GM23338 (cell line): ENCODE data around the gene RBM45.

Experiments used
- CREB1 ChIP-seq: fragments of 250-450 bp; sonication (Bioruptor Pico); IDR thresholded peaks from 2 replicates; pipeline ENCODE4 v1.5.0; 2020; ENCODE audit warnings: low read depth, mild to moderate bottlenecking, moderate library complexity
- CTCF ChIP-seq, 2 experiments: fragments of 200-600 bp in 1 of 2; sonication (generic) in 1 of 2; conservative IDR thresholded peaks; 2 replicates each; pipeline versions ENCODE4 v1.5.1 to v1.6.1; 2016 to 2017; ENCODE audit warnings: antibody characterized with exemption in 2 of 2, low read depth in 2 of 2, mild to moderate bottlenecking in 2 of 2, moderate library complexity in 1 of 2
- EZH2 ChIP-seq: fragments of 200-600 bp; sonication (generic); IDR thresholded peaks from one replicate; pipeline ENCODE4 v1.8.0; 2017; ENCODE audit warnings: antibody characterized with exemption, mild to moderate bottlenecking, low read depth; ENCODE audit not compliant: unreplicated experiment
- EZH2phosphoT487 ChIP-seq: fragments of 200-600 bp; sonication (generic); IDR thresholded peaks from one replicate; pipeline ENCODE4 v1.8.1; 2018; ENCODE audit warnings: antibody characterized with exemption; ENCODE audit not compliant: unreplicated experiment
- POLR2AphosphoS5 ChIP-seq: IDR thresholded peaks from 2 replicates; pipeline ENCODE4 v1.6.1; 2016; ENCODE audit warnings: antibody characterized with exemption, low read depth
- ZNF331 ChIP-seq: fragments of 250-450 bp; sonication (Bioruptor Pico); IDR thresholded peaks from 2 replicates; pipeline ENCODE4 v1.5.0; 2020; ENCODE audit warnings: low read depth, mild to moderate bottlenecking, moderate library complexity
- ZNF462 ChIP-seq: fragments of 250-450 bp; sonication (Bioruptor Pico); IDR thresholded peaks from 2 replicates; pipeline ENCODE4 v1.5.0; 2020; ENCODE audit warnings: mild to moderate bottlenecking, moderate library complexity
- TF ChIP-seq, protein P1 (sequence below): IDR thresholded peaks from one replicate; pipeline ENCODE4 v1.6.1; 2018; ENCODE audit warnings: antibody characterized with exemption; ENCODE audit not compliant: unreplicated experiment

- no peak for TF ChIP-seq EZH2
- TF ChIP-seq POLR2AphosphoS5, result no peak
- TF ChIP-seq EZH2phosphoT487, result no peak
- no peak for TF ChIP-seq CTCF (conservative IDR thresholded peaks at IDR 0.05; ENCODE audit: low read depth in 2 of 2)
- TF ChIP-seq, protein P1, sequence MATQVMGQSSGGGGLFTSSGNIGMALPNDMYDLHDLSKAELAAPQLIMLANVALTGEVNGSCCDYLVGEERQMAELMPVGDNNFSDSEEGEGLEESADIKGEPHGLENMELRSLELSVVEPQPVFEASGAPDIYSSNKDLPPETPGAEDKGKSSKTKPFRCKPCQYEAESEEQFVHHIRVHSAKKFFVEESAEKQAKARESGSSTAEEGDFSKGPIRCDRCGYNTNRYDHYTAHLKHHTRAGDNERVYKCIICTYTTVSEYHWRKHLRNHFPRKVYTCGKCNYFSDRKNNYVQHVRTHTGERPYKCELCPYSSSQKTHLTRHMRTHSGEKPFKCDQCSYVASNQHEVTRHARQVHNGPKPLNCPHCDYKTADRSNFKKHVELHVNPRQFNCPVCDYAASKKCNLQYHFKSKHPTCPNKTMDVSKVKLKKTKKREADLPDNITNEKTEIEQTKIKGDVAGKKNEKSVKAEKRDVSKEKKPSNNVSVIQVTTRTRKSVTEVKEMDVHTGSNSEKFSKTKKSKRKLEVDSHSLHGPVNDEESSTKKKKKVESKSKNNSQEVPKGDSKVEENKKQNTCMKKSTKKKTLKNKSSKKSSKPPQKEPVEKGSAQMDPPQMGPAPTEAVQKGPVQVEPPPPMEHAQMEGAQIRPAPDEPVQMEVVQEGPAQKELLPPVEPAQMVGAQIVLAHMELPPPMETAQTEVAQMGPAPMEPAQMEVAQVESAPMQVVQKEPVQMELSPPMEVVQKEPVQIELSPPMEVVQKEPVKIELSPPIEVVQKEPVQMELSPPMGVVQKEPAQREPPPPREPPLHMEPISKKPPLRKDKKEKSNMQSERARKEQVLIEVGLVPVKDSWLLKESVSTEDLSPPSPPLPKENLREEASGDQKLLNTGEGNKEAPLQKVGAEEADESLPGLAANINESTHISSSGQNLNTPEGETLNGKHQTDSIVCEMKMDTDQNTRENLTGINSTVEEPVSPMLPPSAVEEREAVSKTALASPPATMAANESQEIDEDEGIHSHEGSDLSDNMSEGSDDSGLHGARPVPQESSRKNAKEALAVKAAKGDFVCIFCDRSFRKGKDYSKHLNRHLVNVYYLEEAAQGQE, result no peak
- no peak for TF ChIP-seq CREB1 (CRISPR knock-in tag)
- TF ChIP-seq ZNF331 (CRISPR knock-in tag), result no peak
- no peak for TF ChIP-seq ZNF462
These were observed 5.5 kb downstream of the RBM45 start for GRCh38 chr2:178117725-178118124.
